GM10847 (cell line): ENCODE data around the gene EZH1.
A peak's percentile ranks its signal among the peaks of the same experiment; 100 is the strongest.

Experiments
- POLR2A ChIP-seq: IDR thresholded peaks from 2 replicates; pipeline ENCODE4 v1.6.1; 2011; ENCODE audit not compliant: insufficient read length; ENCODE audit errors: extremely low read depth

EZH1 gene

DNA sequence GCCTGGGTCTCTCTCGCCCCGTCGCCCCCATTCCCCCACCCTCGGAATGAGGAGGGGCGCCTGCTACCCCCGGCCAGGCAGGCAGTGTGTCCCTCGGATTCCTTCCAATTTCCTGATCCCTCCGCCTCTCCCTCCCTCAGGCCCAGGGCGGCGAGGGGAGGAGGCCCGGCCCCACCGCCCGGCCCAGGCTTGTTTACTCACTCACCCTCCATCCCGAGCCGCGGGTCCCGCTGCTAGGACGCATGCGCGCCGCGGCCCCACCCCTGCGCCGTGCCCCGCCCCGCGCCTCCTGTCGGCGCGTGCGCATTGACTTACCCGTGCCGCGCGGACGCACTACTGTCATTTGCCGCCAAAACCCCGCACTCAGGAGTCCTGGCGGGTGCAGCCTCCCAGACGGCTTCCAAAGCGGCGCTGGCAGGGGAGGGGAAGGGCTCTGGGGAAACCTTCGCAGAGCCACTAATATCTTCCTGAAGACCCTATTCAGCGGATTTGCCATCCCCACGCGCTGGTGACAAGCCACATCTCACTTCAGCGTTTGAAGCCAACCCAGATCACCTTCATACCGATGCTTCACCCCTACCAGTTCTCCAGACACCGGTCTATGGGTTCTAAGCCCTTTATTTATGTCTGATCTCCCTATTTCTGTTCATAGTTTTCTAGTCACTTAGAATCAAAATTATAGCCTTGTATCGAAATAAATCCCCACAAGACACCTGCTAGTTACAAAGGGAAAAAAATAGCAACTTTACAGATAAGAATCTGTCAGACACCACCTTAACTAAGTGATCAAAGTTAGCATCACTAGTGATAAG is at the start of gene EZH1:
Gene EZH1, minus strand, starts transcription at position 235 of the 812 bp plus-strand sequence. CDS start 16,099 bp downstream, outside the sequence.
- peak; percentile 44 for TF ChIP-seq POLR2A

DNA sequence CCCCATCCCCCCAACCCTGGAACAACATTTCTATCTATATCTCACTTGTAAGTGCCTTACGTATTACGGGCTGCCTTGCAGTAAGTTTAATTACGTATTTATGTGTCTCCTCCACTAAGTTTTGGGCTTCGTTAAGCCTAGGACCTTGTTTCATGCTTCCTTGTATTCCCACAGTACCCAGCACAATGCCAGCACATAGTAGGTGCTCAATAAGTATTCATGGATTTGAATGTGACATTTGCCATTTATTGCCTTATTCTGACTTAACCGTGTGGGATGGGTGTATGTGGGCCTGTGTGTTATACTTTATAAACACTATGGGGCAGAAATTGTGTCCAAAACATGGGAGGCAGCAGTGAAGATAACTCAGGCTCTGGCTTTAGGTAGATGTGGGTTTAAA is 47.7 kb upstream of the EZH1 start:
- no peak for TF ChIP-seq POLR2A

DNA sequence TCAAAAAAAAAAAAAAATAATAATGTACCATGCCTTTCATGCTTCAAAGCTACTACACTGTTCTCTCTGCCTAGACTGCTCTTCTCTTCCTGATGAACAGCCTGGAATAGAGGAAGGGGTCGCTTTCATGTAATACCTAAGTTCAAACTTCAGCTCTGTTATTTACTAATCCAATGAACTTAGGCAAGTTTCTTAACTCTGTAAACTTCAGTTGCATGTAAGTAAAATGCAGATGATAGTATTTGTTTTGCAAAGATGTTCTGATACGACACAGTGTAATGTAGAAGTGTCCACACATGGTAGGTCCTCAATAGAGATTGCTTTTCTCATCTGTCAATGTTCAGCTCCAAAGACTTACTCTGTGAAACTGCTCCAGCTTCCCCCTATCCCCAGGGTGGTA is 47.1 kb upstream of the EZH1 start:
- TF ChIP-seq POLR2A: no peak

DNA sequence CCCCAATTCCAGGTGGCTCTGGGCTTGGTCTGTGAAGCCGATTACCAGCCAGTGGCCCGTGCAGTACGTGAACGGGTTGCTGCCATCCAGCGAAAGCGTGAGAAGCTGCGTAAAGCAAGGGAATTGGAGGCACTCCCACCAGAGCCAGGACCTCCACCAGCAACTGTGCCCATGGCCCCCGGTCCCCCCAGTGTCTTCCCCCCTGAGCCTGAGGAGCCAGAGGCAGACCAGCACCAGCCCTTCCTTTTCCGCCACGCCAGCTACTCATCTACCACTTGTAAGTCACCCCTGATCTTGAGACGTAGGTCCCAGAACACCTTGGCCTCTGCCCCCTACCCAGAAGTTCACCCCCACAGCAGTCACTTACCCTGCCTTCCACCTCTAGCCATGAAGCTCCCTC is 42.4 kb upstream of the EZH1 start:
- TF ChIP-seq POLR2A: no peak

DNA sequence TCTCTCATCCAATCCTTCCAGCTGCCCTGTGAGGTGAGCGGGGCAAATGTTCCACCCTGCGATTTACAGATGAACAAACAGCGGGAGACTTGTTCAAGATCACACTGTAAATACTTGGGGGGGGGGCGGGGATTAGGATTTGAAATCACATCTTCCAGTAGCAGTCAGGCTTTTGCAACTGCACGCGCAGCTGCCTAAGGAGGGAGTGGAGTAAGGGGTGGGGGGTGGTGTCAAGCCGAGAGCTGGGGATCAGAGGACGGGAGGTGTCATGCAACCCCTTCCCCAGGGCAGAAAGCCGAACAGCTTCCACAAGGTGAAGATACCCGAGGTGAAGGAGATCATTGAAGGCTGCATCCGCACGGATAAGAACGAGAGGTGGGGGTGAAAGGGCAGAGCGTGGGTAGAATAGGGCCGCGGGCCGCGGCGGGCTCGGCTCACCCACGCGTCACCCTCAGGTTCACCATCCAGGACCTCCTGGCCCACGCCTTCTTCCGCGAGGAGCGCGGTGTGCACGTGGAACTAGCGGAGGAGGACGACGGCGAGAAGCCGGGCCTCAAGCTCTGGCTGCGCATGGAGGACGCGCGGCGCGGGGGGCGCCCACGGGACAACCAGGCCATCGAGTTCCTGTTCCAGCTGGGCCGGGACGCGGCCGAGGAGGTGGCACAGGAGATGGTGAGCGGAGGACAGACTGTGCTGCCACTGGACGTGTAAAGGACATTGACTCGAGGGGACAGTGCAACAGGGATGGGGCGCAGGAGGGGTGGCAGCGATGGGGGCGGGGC is 40.2 kb upstream of the EZH1 start:
- no peak for TF ChIP-seq POLR2A

DNA sequence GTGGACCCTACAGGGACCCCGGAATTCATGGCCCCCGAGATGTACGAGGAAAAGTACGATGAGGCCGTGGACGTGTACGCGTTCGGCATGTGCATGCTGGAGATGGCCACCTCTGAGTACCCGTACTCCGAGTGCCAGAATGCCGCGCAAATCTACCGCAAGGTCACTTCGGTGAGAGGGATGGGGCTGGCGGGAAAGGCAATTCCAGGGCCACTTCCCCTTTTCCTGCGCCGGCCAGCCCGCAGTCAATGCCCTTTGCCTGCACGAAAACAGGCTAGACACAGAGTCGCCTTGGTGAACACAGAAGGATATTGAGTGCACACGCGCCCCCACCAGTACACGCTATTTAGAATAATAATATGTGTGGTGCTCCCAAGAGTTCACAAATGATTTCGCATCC is 39.6 kb upstream of the EZH1 start:
- TF ChIP-seq POLR2A: no peak

DNA sequence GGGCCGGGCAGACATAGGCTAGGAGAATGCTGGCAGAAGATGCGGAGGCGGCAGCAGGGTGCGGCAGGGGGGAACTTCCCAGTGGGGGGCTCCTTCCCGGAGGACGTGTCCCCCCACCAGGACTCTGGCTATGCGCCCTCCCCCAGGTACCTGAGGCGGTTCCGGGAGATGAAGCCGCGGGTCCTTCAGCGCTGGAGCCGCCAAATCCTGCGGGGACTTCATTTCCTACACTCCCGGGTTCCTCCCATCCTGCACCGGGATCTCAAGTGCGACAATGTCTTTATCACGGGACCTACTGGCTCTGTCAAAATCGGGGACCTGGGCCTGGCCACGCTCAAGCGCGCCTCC is 38.9 kb upstream of the EZH1 start:
- TF ChIP-seq POLR2A: no peak

DNA sequence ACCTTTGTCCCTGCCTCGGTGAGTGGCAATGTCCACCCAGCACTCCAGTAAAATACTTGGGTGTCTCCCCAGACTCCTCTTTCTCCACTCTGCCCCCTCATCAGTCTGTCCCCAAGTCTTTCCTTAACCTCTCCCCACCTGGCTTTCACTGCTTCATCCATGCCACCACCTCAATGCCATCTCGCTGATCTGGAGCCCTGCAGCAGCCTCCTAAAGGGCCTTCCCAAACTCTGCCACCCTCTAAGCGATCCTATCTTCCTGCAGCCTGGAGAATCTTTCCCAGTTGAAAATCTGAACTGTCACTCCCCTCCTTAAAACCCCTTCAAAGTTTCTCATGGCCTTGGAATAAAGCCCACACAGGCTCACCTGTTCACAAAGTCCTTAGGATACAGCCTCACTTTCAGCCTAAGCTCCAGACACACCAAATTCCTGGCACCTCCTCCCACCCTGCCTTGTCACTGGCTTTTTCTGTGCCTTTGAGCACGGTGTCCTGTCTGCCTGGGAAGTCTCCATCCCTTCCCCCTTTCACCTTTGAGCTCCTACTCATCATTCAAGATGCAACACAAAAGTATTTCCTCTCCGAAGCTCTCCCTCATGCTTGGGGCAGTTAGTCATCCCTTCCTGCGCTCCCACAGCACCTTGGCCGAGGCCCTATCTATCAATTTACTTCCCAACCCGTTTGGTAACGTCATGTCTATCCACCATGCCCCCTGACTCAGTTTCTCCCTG is 38.4 kb upstream of the EZH1 start:
- TF ChIP-seq POLR2A: no peak

DNA sequence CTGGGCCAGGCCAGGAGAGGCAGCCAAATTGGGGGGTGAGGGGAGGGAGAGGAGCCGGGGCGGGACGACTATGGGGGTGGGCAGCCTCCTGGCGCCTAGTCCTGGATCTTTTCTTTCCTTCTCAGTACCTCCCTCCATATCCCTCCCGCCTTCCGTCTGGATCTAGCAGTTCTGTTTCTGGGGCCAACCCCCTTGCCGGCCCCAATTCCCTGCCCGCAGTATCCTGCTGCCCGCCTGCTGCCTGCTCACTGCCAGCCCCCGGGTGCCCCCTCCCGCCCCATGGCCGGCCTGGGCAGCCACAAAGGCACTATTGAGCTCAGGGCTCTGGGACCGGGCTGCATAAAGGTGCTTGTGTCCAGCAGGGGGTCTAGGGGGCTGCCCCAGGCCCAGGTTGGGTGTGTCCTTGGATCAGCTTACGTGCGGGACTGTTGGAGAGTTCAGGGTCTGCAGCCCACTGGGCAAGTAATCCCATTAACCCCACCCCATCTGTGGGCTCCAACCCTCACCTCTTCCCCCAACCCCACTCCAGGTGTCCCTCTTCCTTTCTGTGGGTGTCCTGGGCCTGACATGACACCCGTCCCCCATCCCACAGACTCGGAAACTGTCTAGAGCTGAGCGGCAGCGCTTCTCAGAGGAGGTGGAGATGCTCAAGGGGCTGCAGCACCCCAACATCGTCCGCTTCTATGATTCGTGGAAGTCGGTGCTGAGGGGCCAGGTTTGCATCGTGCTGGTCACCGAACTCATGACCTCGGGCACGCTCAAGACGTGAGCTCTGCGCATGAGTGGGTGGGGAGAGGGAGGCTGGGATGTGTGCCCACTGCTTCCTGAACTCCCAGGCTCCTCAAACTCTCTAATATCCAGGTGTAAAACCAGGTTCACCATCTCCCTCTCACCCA is 37.6 kb upstream of the EZH1 start:
- TF ChIP-seq POLR2A: no peak

DNA sequence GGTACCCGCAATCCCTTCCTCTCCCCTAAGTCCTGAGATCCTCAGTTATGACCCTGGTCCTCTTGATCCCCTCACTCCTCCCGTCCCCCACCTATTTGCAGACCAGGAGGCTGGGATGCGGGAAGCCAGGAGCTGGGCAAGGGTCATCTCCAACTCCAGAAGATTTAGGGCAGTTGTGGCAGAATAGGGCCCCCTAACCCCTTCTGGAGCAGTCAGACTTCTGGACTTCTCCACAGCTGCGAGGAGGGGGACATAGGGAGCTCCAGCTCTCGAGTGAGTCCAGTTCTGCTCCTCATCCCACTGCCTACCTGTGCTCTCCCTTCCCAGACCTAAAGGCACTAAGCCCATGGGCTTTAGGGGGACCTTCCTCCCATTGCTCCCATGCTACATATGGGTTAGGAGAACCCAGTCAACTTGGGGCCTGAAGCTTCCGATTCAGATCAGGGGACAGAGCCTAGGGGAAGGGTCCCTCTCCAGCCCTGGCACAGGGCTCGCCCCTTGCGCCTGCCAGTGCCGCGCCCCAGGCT is 36.9 kb upstream of the EZH1 start:
- TF ChIP-seq POLR2A: no peak

DNA sequence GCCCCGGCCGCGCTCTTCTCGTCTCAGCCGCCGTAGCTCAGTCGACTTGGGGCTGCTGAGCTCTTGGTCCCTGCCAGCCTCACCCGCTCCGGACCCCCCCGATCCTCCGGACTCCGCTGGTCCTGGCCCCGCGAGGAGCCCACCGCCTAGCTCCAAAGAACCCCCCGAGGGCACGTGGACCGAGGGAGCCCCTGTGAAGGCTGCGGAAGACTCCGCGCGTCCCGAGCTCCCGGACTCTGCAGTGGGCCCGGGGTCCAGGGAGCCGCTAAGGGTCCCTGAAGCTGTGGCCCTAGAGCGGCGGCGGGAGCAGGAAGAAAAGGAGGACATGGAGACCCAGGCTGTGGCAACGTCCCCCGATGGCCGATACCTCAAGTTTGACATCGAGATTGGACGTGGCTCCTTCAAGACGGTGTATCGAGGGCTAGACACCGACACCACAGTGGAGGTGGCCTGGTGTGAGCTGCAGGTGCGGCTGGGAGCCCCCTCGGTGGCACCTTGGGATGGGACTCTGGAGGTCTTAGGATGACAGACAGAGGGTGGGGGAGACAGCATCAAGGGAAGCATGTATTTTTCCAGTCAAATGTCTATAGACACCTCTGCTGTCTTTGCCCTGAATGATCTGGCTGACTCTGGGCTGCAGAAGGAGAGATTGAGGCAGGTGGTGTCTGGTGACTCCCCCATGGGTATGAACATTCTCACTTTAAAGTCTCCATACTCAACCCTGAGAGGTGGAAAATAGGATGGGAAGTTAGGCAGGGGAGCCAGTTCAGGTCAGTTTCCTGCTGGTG is 36.2 kb upstream of the EZH1 start:
- TF ChIP-seq POLR2A: no peak

DNA sequence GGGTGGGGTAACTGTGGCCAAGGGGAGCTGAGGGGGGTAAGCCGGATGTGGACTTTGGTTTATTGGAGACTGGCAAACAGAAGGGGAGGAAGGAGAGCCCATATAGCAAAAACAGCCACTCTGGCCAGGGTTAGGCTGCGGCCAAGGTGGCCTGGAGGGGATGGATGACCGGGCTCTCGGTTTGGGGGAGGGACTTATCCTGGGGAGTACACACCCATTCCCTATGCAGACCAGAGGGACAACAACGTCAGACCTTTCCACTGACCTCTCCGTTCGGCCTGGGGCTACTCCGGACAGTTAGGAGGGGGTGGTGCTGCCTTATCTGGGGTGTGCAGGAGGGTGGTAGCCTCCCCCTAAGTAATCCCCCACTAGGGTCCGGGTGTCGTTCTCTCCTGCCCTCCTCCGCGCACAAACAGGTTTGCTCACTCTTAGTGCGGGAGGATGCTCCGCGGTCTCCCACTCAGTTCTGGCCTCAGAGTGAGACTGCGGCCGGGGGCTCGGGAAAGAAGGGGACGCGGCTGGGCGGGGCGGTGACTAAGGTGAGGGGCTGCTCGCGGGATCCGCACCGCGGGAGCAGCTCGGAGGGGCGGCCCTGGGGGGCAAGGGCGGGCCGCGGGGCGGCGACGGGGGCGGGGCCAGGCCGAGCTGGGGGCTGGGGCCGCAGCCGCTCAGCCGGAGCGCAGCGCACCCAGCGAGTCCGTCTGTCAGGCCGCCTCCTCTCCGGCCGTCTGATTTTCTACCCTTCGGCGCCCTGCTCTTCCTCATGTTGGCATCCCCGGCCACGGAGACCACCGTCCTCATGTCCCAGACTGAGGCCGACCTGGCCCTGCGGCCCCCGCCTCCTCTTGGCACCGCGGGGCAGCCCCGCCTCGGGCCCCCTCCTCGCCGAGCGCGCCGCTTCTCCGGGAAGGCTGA is 35.4 kb upstream of the EZH1 start, which contains the start of gene WNK4:
Gene WNK4, plus strand, starts transcription at position 675 of the 915 bp plus-strand sequence. Its CDS starts 89 bp downstream, at position 764.
- no peak for TF ChIP-seq POLR2A

DNA sequence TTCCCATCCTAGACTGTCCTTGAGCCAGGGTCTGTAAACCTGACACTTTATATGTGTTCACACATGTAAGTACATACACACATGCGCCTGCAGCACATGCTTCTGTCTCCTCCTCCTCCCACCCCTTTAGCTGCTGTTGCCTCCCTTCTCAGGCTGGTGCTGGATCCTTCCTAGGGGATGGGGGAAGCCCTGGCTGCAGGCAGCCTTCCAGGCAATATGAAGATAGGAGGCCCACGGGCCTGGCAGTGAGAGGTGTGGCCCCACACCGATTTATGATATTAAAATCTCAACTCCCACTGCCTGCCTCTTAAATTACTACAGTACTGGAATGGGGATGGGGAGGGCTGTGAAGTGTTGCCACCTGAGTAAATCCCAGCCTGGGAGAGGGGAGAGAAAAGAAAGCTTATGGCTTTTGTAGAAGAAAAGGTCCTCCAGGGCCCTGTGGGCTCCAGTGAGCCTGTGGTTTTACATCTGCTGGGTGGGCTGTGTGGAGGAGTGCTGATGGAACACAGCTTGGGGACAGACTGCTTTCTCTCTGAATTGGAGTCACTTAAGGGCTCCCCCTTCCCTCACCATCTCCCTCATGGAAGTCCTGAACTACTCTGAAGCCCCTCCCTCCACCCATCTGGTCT is 34.6 kb upstream of the EZH1 start:
- no peak for TF ChIP-seq POLR2A

DNA sequence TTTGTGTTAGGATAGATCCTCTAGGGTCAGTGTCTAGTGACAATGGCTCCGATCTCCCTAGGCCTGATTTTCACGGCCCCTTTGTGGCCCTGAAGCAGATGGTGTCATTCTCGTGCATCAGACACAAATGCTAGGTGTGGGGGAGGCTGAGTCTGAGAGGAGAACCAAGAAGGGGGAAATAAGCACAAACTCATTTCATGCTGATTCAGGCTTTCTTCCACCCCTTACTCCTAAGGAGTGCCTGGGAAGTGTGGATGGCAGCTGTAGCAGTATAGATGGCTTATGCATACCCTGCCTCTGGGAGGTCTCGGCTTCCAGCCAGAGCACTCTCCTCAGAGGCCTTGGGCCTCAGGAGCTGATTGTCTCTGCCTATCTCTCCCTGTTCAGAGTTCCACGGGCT is 33.7 kb upstream of the EZH1 start:
- TF ChIP-seq POLR2A: no peak
